SH-SY5Y (cell line): ENCODE results near the gene RSKR.

Experiments
- GATA2 ChIP-seq: IDR thresholded peaks from 2 replicates; pipeline ENCODE4 v1.6.1; 2011; ENCODE audit warnings: mild to moderate bottlenecking, low read depth, low read length
- GATA3 ChIP-seq: IDR thresholded peaks from 2 replicates; pipeline ENCODE4 v1.6.1; 2011; ENCODE audit warnings: low read depth, mild to moderate bottlenecking, low read length, moderate library complexity

RSKR gene

DNA sequence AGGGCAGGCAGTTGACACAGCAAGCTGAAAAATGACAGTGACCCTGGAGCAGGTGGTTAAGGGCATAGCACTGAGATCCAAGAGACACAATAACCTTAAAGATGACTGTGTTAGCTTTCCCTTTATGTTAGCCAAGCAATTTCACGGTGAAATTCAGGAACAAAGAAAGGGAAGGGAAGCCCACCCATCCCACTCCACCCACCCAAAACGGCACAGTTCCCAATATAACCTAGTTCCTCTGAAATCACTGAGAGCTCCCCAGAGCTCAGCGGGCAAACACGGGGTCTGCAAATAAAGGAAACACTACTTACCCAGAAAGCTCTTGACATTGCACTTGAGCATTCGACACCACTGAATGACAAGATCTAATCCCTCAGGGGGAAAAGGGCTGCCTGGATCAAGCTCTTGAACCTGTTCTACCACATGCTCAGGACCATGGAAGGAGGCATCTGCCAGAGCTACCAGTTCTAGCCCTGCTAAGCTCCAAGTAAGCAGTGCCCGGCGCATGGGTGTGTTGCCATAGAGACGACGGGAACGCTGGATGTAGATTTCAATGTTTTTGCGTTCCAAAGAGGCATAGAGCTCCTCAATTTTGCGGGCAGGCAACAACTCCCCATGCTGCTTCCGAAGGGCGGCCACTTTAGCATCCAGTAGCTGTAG is 20.4 kb upstream of the RSKR start:
- no peak for TF ChIP-seq GATA2
- TF ChIP-seq GATA3: no peak

GRCh38 chr17:28626818-28627217 is 12.8 kb upstream of the RSKR start:
- no peak for TF ChIP-seq GATA2
- TF ChIP-seq GATA3: no peak

DNA sequence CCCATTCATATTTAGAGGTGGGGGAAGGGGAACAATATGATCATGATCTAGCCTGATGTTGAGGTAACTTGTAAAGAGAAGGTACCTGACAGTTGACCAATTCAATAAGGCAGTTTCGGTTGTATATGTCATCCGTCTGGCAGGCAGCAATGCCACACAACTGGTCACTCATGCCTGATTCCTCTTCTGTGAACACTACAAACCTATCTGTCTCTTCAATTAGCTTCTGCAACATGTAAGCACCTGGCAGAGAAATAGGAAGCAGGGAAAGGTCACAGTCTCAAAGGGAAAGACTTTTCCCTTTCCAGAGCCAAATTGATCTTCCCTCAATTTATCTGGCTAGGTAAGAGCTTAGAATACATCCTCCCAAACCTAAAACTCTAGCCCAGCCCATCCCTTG is 10.2 kb upstream of the RSKR start:
- TF ChIP-seq GATA2 (no peak), GATA3 (no peak)

DNA sequence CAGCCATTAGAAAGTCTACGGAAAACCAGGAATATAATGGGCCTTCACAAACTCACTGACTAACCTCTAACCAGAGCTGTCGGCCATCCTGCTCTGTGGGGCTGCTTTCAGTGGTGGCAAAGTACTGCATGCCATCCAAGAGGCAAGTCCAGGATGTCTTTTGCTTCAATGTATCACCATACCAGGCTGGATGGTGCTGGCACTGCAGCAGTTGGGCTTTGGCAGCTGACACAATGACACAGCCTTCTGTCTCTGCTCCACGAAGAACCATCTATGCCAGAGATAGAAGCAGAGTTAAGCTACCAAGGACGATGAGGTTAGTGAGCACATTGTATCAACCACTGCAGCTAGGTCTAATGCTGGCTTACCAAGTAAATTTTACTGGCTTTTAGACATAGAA is 9.7 kb upstream of the RSKR start:
- TF ChIP-seq GATA2: no peak
- no peak for TF ChIP-seq GATA3

DNA sequence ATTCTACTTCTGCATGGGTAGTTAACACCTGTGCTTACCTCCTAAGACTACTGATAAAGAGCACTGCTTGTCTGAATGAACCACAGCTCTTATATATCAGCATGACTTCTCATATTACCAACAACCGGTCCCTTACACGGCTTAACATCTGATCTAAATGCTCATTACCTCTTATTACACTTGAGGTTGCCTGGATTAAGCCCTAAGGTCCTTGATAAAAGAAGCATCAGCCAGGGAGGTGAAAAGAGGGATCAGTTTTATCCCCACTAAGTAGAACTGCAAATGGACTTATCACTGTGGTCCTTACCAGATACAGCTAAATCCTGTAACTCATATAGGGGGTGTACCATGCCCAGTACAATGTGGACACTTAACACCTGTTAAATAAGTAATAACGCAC is 8.2 kb upstream of the RSKR start:
- TF ChIP-seq GATA3: no peak
- TF ChIP-seq GATA2: no peak

- TF ChIP-seq GATA3: no peak
- TF ChIP-seq GATA2: no peak
Observed at GRCh38 chr17:28620010-28620409, 6.0 kb upstream of the RSKR start.

- no peak for TF ChIP-seq GATA3
- TF ChIP-seq GATA2: no peak
Observed at GRCh38 chr17:28618464-28618863, 4.5 kb upstream of the RSKR start.

DNA sequence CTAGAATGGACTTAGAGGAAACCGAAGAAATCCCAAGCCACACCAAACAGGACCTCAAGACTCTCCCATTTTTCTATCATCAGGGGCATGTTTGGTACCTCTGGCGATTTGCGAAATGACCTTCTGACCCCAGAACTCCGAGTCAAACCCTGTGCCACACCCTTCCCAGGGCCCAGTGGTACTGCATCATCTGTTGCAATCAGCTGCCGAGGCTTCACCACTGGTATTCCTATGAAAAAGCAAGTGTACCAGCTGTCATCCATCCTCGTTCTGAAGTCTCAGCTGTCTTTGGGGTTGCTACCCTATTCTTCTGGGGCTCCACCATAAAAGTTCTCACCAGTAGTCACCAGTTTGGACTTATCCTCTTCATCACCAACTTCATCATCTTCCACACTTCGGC is 2.3 kb upstream of the RSKR start:
- TF ChIP-seq GATA3: no peak
- TF ChIP-seq GATA2: no peak

DNA sequence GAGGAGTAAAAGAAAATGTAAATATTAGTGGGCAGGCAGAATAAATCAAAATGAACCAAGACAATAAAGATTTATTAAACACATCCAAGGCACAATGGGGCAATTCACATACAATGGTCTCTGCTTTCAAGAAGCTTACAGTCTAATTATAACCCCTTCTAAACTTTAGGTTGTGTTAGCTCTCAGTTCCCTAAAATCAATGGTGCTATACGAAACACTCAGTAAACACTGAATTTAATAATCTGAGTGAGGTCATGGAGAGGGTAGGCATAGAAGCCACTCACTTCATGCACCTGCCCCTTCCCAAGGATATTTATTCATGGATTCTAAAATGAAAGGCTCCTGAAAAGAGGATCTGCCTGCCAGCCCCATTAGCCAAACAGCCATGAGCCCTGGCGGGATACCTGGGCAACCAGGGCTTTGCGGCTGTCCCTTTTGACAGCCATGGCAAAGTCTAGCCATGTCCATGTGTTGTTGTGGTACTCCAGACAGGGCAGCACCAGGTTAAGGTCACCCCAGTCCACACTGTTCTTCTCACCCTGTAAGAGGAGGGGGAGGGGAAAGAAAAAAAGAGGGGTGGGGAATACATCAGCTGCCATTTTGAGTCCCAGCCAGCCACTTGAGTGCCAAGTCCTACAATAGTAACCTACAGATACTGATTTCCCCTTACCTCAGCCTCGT is 1.4 kb upstream of the RSKR start:
- no peak for TF ChIP-seq GATA2
- no peak for TF ChIP-seq GATA3

DNA sequence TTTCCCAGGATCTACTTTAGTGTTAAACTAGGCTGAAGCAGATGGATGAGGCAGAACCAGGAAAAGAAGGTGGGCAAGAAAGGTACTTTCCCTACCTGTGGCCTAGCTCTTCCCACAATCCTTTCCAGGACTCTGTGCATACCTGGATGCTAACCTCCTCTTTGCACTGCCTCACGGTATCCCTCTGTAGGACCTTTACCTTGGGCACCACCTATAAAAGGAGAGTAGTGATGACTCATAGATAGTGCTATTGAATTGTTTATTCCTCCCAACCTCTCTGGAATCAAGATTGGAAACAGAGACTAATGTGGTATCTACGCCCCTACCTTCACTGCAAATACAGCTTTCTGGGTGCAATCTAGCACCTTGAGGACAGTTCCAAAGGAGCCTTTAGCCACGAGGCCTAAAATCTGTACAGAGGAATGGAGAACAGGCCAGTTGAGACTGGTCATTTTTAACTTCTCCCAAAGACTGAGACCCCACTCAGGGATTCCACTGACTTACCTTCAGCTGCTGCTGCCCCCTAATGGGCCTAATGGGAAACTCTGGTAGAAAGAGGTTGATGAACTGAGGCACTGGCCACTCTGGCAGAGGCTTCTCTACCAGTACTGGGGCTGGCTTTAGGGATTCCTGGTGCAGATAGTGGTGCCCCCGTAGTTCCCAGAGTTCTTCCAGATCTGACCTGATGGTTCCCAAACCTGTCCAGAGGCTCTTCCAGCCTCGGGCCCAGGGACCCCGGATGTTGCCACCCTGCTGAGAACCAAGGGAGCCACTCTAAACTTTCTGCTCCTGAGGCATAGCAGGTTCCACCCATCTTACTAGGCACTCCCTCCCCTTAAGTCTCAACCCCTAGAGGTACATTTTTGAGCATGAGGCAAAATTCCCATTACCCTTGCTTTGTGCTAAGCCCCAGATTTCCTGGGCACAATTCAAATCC is 781 bp downstream of the RSKR start:
- no peak for TF ChIP-seq GATA2
- no peak for TF ChIP-seq GATA3

- no peak for TF ChIP-seq GATA3
- no peak for TF ChIP-seq GATA2
Observed at GRCh38 chr17:28612531-28612930, 1.5 kb downstream of the RSKR start.

- no peak for TF ChIP-seq GATA3
- TF ChIP-seq GATA2: no peak
Observed at GRCh38 chr17:28610376-28610775, 3.6 kb downstream of the RSKR start.

DNA sequence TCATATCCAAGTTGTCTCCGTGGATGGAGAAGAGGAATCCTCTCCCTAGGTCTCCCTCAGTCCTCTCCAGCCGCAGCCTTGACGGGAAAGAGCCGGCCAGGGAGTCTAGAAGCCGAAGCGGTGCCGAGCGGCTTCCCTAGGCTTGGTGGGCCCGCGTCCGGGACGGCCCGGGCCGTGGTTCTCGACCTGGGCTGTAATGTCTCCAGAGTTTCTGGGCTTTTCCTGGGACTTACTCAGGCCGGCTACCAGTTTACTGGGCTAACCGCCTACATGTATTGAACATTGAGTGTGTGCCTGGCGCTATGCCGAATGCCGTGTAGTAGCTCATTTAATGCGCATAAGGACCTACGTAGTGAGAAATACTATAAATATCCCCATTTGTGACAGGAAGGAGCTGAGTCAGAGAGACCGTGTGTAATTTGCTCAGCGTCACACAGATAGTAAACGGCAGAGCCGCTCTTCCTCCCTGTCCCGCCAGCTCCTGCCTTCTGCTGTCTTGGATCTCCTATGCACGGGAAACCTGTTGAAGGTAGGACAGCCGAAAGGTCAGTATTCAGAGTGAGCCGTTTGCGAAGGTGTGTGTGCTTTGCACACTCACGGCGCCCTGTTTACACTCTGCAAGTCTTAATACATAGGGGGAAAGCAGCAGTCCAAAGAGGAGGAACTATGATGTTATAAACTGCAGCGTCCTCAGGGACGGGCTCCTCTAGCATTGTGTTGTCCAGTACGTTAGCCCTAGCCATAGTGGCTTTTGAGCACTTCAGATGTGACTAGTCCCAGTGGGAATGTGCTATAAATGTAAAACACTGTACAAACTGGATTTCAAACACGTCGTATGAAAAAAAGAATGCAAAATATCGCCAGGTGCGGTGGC is 14.4 kb downstream of the RSKR start:
- TF ChIP-seq GATA3: no peak
- no peak for TF ChIP-seq GATA2
